Neural progenitor cell (in vitro differentiated cells): ENCODE measurements around the gene AGAP3.

Experiments used
- EZH2 ChIP-seq: fragments of 200-600 bp; sonication (generic); IDR thresholded peaks from 2 replicates; pipeline ENCODE4 v1.6.1; 2017; ENCODE audit warnings: antibody characterized with exemption, mild to moderate bottlenecking, moderate library complexity
- EZH2phosphoT487 ChIP-seq: fragments of 200-600 bp; sonication (generic); IDR thresholded peaks from 2 replicates; pipeline ENCODE4 v1.6.1; 2017; ENCODE audit warnings: antibody characterized with exemption
- TF ChIP-seq, protein P1 (sequence below): fragments of 200-600 bp; sonication (generic); IDR thresholded peaks from 2 replicates; pipeline ENCODE4 v1.5.1; 2017; ENCODE audit warnings: antibody characterized with exemption, mild to moderate bottlenecking

GRCh38 chr7:151110236-151110940 lies 24.1 kb downstream of the AGAP3 start:
- TF ChIP-seq EZH2 (no peak), EZH2phosphoT487 (no peak)
- TF ChIP-seq, protein P1, sequence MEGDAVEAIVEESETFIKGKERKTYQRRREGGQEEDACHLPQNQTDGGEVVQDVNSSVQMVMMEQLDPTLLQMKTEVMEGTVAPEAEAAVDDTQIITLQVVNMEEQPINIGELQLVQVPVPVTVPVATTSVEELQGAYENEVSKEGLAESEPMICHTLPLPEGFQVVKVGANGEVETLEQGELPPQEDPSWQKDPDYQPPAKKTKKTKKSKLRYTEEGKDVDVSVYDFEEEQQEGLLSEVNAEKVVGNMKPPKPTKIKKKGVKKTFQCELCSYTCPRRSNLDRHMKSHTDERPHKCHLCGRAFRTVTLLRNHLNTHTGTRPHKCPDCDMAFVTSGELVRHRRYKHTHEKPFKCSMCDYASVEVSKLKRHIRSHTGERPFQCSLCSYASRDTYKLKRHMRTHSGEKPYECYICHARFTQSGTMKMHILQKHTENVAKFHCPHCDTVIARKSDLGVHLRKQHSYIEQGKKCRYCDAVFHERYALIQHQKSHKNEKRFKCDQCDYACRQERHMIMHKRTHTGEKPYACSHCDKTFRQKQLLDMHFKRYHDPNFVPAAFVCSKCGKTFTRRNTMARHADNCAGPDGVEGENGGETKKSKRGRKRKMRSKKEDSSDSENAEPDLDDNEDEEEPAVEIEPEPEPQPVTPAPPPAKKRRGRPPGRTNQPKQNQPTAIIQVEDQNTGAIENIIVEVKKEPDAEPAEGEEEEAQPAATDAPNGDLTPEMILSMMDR = no peak
